Measurements from ENCODE around the gene CDK8.

CDK8 gene

GRCh38 chr13:26323127-26323526 is 69.2 kb downstream of the CDK8 start:
- no peak for ATAC-seq

DNA sequence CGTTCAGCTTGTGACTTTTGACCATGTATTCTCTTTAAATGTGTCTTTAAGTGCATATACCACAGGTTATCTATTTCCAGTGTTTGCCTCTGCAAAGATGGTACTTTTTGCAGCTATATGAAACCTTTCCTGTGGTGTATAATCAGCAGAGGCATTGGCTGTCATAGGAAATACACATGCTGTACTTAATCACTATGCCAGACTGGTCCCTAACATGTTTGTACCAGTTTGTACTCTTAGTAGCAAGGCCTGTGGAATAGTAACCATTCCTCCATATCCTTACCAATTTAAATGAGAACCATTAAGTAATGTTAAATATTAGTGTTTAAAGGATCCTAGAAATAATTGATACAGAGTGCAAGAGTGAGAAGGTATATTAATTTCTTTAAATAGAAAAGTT is 69.8 kb downstream of the CDK8 start:
- ATAC-seq, result no peak

GRCh38 chr13:26324294-26324693 is 70.4 kb downstream of the CDK8 start:
- no peak for ATAC-seq

DNA sequence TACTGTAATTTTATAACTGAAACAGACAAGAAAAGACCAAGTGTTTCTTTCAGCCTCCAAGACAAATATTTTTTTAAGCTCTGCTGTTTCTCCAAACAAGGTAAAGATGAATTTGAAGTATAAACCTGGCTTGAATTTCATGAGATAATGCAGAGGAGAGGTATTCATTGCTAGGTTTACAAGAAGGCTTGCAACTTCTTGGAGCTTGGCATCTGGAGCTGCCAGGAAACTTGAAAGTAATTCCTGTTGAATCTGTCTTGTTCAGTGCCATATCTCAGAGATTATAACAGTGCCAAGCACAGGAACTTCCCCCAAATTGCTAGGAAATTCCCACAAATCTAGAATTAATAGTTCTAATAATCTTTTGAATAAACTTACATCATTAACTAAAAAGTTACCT is 70.9 kb downstream of the CDK8 start:
- no peak for ATAC-seq

DNA sequence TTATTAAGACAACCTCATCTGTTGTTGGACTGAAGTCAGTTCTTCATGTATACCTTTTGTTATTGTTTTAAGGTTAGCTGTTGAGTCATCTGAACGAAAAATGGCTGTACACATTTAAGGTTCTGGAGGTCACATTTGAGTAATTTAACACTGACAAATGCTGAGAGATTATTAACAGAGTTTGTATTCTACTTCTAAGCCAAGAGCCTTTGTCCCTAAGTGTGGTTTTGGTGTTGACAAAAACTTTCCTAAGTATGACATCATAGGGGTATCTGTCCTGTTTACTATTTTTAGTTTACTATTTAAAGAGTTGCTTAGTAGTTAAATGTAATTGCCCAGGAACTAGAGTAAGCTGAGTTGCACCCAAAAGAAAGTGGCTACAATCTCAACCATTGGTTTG is 71.9 kb downstream of the CDK8 start:
- ATAC-seq, result peak; percentile 76 to 84

DNA sequence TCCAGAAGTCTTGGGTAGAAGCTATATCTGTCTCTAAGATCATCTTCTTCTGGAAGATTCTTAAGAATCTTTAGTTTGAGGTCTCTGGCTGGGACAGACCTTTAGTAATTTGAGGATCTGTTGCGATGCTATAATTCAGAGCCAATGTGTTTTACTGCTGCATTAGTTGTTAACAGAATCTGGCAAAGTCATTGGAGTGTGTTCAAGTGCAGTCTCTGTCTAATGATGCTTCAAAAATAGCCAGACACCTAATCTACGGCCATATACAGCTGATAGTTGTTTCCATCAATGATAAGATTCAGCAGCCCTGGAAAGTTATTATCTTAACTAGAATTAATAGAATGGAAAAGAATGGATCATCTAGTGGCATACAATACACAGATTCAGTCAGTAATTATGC is 72.6 kb downstream of the CDK8 start:
- ATAC-seq, result no peak

GRCh38 chr13:26327940-26328725 is 74.2 kb downstream of the CDK8 start:
- ATAC-seq, result no peak

DNA sequence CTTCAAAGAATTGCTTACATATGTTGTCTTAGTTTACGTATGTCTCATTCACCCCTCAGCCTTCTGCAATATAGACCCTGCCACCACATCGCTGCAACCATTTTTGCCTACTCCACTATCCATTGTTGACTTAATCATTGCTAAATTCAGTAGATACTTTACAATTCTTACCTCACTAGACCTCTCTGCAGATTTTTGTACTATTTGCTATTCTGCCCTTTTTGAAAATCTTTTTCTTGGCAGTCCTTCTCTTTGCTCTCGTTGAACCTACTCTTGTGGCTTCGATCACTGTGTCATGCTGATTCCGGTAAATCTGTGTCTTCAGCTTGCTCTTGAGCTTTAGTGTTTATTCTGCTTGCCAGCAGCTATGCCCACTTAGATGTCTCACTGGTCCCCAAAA is 81.2 kb downstream of the CDK8 start:
- no peak for ATAC-seq

DNA sequence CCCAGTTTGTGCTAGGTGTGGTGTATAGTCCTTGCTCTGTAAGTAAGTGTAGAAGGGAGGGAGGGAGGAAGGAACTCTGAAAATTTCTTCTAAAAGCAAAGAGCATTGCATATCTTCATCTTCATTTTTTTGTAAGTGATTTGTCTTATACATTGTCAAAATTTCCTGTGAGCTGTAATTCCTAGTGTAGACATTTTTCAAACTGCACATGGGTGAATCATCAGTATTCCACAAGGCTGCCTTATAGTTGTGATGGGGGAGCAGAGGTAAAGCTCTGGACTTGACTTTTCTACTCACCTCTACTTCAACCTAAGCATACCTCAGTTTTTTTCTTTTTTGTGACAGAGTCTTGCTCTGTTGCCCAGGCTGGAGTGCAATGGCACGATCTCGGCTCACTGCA is 86.9 kb downstream of the CDK8 start:
- ATAC-seq, result no peak

DNA sequence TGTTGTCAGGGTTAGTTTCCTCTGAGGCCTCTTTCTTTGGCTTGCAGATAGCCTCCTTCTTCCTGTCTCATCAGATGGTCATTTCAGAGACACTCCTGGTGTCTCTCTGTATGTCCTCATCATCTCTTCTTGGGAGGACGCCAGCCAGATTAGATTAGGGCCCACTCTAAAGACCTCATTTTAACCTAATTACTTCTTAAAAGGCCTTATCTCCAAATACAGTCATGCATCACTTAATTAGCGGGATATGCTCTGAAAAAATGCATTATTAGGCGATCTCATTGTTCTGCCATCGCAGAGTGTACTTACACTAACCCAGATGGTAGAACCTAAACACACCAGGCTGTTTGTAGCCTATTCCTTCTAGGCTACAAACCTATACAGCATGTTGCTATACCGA is 89.0 kb downstream of the CDK8 start:
- no peak for ATAC-seq

- ATAC-seq, result no peak
Observed at GRCh38 chr13:26343816-26344215, 89.9 kb downstream of the CDK8 start.

DNA sequence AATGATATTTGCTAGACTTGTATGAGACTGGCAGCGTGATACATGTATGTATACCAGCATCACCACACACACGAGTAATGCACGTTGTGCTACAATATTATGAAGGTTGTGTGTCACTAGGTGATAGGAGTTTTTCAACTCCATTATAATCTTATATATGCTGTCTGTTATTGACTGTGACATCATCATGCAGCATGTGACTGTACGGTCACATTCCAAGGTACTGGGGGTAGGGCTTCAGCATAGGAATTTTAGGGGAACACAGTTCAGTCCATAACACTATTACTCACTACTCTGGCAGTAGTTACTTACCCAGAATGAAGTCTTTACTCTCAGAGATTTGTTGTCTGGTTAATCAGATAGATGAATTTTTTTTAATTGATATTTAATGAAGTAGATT is 91.1 kb downstream of the CDK8 start:
- no peak for ATAC-seq

GRCh38 chr13:26348966-26349365 is 95.0 kb downstream of the CDK8 start:
- no peak for ATAC-seq

DNA sequence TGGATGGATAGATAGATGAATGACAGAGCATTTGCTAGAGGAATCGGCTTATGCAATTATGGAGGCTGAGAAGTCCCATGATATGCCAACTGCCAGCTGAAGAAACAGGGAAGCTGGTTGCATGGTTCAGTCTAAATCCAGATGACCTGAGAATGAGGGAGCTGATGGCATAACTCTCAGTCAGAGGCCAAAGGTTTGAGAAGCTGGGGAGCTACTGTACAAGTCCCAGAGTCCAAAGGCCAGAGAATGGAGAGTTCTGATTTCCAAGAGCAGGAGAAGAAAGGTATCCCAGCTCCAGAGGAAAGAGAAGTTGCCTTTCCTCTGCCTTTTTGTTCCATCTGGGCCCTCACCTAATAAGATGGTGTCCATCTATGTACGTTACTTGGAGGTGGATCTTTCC is 108.3 kb downstream of the CDK8 start:
- no peak for ATAC-seq

- no peak for ATAC-seq
Observed at GRCh38 chr13:26370553-26370952, 116.6 kb downstream of the CDK8 start.

GRCh38 chr13:26372747-26373146 is 118.8 kb downstream of the CDK8 start:
- no peak for ATAC-seq

DNA sequence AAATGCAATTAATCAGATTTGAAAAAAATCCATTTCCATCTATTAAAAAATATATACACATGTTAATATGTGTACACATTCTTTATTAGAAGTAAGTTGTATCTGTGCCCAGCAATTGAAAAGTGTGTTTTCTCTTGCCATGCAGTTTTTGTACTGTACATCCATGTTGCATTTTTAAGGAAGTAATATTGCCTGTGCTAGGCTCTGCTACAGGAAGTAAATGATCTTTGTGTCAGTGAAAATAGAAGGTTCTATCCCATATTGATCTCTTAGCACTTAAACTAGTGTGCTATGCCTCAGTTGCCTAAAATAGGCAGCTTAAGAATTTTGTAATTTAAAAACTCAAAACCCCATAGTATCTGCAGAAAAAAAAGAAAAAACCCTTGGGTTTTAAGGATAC is 122.5 kb downstream of the CDK8 start:
- no peak for ATAC-seq

- ATAC-seq, result peak in 1 of 2 donors; percentile 45
Observed at GRCh38 chr13:26377038-26377437, 123.1 kb downstream of the CDK8 start.

DNA sequence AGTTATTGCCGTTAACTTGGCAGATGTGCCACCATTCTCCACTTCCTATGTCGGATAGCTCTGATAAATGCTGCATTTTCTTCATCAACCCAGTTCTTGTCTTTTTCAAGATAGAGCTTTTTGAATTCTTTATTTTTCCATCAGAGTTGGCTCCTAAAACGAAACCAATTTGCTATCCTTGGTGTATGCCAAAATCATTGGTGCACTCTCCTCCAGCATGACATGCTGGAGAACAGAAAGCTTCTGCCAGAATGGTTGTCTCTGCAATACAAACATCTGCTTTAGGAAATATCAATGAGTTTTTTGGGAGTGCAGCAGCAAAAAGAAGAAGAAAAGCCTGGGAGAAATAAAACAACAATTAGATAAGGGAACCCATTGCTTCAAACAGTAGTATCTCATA is 124.2 kb downstream of the CDK8 start:
- ATAC-seq, result no peak

DNA sequence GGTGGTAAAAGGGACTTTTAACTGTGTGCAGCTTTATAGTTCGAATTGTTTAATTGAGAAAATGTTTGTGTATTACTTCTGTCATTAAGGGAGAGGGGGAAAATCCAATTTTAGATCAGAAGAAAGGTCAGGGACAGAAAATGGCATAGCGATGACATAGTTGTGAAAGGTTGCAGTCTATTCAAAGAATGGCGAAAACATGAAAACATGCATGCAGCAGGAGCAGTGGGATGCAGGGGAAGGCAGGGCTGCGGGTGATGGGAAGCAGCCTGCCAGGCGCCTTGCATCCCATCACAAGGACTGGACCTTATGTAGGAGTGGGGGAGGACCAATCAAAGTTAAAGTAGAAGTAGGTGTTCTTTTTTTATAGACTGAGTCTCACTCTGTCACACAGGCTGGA is 125.9 kb downstream of the CDK8 start:
- ATAC-seq, result no peak

DNA sequence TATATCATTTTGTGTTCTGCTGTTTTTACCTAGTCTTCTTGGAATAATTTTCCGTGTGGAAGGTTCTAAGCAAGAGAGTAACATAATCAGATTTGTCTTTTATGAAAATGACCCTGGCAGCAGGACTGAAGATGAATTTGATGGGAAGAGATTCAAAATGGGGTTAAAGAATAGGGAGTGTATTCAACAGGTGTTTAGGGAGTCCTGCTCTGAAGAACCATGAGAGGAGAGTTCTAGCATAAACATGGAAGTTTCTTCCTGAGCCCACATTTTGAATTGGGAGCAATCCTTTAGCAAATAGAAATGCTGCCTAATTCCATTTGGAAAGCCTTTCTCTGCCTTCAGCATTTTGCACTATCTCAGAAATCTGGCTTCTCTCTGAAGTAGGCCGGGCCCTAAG is 127.0 kb downstream of the CDK8 start:
- ATAC-seq, result no peak

GRCh38 chr13:26382366-26382765 is 128.4 kb downstream of the CDK8 start:
- ATAC-seq, result no peak

- no peak for ATAC-seq
Observed at GRCh38 chr13:26382835-26383234, 128.9 kb downstream of the CDK8 start.

DNA sequence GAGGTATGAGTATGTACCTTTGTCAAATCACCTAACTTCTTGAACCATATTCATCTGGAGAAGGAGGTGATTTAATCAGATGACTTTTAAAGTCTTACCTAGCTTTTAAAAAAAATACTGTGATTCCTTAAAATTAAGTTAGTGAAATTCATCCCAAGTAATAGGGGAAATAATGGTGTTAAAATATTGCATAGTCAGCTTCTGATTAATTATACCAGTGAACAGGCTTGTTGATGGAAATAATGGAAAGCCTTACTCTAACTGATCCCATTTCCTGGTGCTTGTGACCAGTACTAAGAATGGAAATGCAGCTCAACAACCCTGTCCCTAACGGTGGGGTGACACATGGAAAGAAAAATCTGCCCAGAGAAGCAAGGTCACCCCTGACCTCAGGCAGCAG is 130.7 kb downstream of the CDK8 start:
- ATAC-seq, result no peak

DNA sequence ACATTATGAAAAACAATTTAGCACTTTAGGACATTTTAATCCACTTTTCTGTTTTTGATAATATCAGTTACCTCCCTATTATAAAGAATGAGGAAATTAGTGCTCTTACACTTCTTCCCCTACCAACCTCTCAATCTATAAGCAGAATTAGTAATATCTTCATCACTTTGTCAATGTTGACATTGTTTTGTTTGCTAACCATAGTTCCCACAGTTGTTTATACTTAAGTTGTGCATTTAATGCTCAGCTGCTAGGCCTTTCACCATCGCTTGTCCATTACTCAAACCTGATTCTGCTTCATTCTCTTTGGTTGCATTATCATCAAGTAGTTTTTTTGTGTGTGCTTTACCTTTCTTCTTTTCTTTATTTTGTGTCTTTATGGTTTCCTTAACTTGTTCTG is 132.1 kb downstream of the CDK8 start:
- ATAC-seq, result no peak

Data from activated CD4-positive, CD25-positive, alpha-beta regulatory T cell treated with anti-CD3 and anti-CD28 coated beads, Interleukin-2, amount 50 U/mL, for 24 hours (primary cell).